HL-60 (cell line): ENCODE measurements around the gene YWHAB.

Experiments
- CTCF ChIP-seq: IDR thresholded peaks from one replicate; pipeline ENCODE4 v1.5.1; 2011; ENCODE audit warnings: low read length, control low read depth, inconsistent platforms; ENCODE audit not compliant: insufficient read depth
- GABPA ChIP-seq: IDR thresholded peaks from 2 replicates; pipeline ENCODE4 v1.6.1; 2012; ENCODE audit warnings: low read depth
- POLR2AphosphoS5 ChIP-seq: IDR thresholded peaks from 2 replicates; pipeline ENCODE4 v1.6.1; 2012; ENCODE audit warnings: low read depth
- REST ChIP-seq: IDR thresholded peaks from 2 replicates; pipeline ENCODE4 v1.6.1; 2012; ENCODE audit warnings: low read depth; ENCODE audit not compliant: insufficient replicate concordance

- TF ChIP-seq CTCF (no peak), REST (no peak), POLR2AphosphoS5 (no peak), GABPA (no peak)
Observed at GRCh38 chr20:44955270-44955669, 69.8 kb downstream of the YWHAB start.
